HG03432 (cell line): ENCODE data around the gene FBN2.

Source experiments
- ATAC-seq: cut with Tn5 transposase; IDR thresholded peaks from one replicate; pipeline ENCODE4 v1.9.1; 2021; ENCODE audit warnings: mild to moderate bottlenecking, moderate library complexity; ENCODE audit not compliant: unreplicated experiment

The FBN2 gene

GRCh38 chr5:128213833-128214232 lies 324.2 kb downstream of the FBN2 start:
- ATAC-seq = no peak

GRCh38 chr5:128213340-128213739 lies 324.7 kb downstream of the FBN2 start:
- peak; percentile 63 for ATAC-seq

GRCh38 chr5:128212191-128212806 lies 325.7 kb downstream of the FBN2 start:
- ATAC-seq = no peak

GRCh38 chr5:128208436-128208835 lies 329.6 kb downstream of the FBN2 start:
- ATAC-seq = no peak
